T-helper 2 cell treated with Interferon-gamma antibody and Interleukin-4, amounts not matched to agents 5 μg/mL and 100 μg/mL, for 36 hours (primary cell): ENCODE measurements around the gene DNAH2.
A peak's percentile ranks its signal among the peaks of the same experiment; 100 is the strongest.

Source experiments
- DNase-seq: peaks from one replicate; pipeline ENCODE4 v3.0.0; 2021; ENCODE audit warnings: low spot score
- H3K27ac Mint-ChIP-seq: one replicate; pipeline ENCODE4 v1.8.0; 2021; ENCODE audit warnings: mild to moderate bottlenecking, mixed read lengths
- H3K27me3 Mint-ChIP-seq: one replicate; pipeline ENCODE4 v1.8.0; 2021; ENCODE audit warnings: low read depth, mixed read lengths
- H3K36me3 Mint-ChIP-seq: one replicate; pipeline ENCODE4 v1.8.0; 2021; ENCODE audit warnings: low read depth, mixed read lengths
- H3K4me1 Mint-ChIP-seq: one replicate; pipeline ENCODE4 v1.8.0; 2021; ENCODE audit warnings: low read depth, mixed read lengths
- H3K4me3 Mint-ChIP-seq: one replicate; pipeline ENCODE4 v1.8.0; 2022; ENCODE audit warnings: mild to moderate bottlenecking, moderate library complexity, mixed read lengths
- H3K9me3 Mint-ChIP-seq: one replicate; pipeline ENCODE4 v1.8.0; 2021; ENCODE audit warnings: mixed read lengths

Gene DNAH2

GRCh38 chr17:7707446-7707845 lies 10.1 kb upstream of the DNAH2 start:
- H3K27ac Mint-ChIP-seq: no peak overlapping the region
- H3K4me3 Mint-ChIP-seq: no peak overlapping the region
- H3K27me3 Mint-ChIP-seq: peaks cover 46% of the 10 kb centered on the region
- H3K4me1 Mint-ChIP-seq: peaks cover 24% of the 10 kb centered on the region
- H3K9me3 Mint-ChIP-seq: no peaks in the 10 kb centered on the region
- no peak for DNase-seq
- H3K36me3 Mint-ChIP-seq: peaks cover 8% of the 10 kb centered on the region

GRCh38 chr17:7707858-7708750 lies 9.4 kb upstream of the DNAH2 start:
- Mint-ChIP-seq H3K9me3 (no peaks in the 10 kb centered on the region), H3K27me3 (peaks cover 51% of the 10 kb centered on the region), H3K4me1 (peaks cover 25% of the 10 kb centered on the region)

GRCh38 chr17:7709031-7709430 lies 8.5 kb upstream of the DNAH2 start:
- H3K9me3 Mint-ChIP-seq: no peaks in the 10 kb centered on the region
- H3K27ac Mint-ChIP-seq: no peak overlapping the region
- H3K4me1 Mint-ChIP-seq: peaks cover 24% of the 10 kb centered on the region
- DNase-seq: no peak
- peaks cover 50% of the 10 kb centered on the region for H3K27me3 Mint-ChIP-seq
- no peak overlapping the region for H3K4me3 Mint-ChIP-seq
- H3K36me3 Mint-ChIP-seq: no peaks in the 10 kb centered on the region

More at GRCh38 chr17:7707858-7708750, 9.4 kb upstream of the DNAH2 start:
- no peak for DNase-seq
- peaks cover 5% of the 10 kb centered on the region for H3K36me3 Mint-ChIP-seq
- H3K27ac Mint-ChIP-seq: no peak overlapping the region
- no peak overlapping the region for H3K4me3 Mint-ChIP-seq

GRCh38 chr17:7710301-7710700 lies 7.2 kb upstream of the DNAH2 start:
- H3K36me3 Mint-ChIP-seq: no peaks in the 10 kb centered on the region
- H3K9me3 Mint-ChIP-seq: no peaks in the 10 kb centered on the region
- peaks cover 51% of the 10 kb centered on the region for H3K27me3 Mint-ChIP-seq
- H3K4me1 Mint-ChIP-seq: peaks cover 19% of the 10 kb centered on the region
- DNase-seq: no peak
- H3K27ac Mint-ChIP-seq: no peak overlapping the region
- H3K4me3 Mint-ChIP-seq: no peak overlapping the region

- Mint-ChIP-seq H3K4me3 (no peak overlapping the region), H3K4me1 (peaks cover 19% of the 10 kb centered on the region), H3K27me3 (peaks cover 52% of the 10 kb centered on the region), H3K36me3 (no peaks in the 10 kb centered on the region), H3K27ac (no peak overlapping the region), H3K9me3 (no peaks in the 10 kb centered on the region)
- DNase-seq: no peak
These were observed 6.3 kb upstream of the DNAH2 start for GRCh38 chr17:7711051-7711755.

- Mint-ChIP-seq H3K27ac (no peak overlapping the region), H3K4me1 (peaks cover 21% of the 10 kb centered on the region), H3K4me3 (no peak overlapping the region), H3K9me3 (no peaks in the 10 kb centered on the region), H3K36me3 (no peaks in the 10 kb centered on the region), H3K27me3 (peaks cover 51% of the 10 kb centered on the region)
- DNase-seq: no peak
These were observed 5.3 kb upstream of the DNAH2 start for GRCh38 chr17:7712111-7712771.

GRCh38 chr17:7713782-7714181 lies 3.8 kb upstream of the DNAH2 start:
- Mint-ChIP-seq H3K9me3 (no peaks in the 10 kb centered on the region), H3K27me3 (peaks cover 60% of the 10 kb centered on the region), H3K27ac (no peak overlapping the region), H3K36me3 (no peaks in the 10 kb centered on the region), H3K4me1 (peaks cover 35% of the 10 kb centered on the region), H3K4me3 (no peak overlapping the region)
- DNase-seq: no peak

GRCh38 chr17:7714721-7715594 lies 2.6 kb upstream of the DNAH2 start:
- DNase-seq: no peak
- Mint-ChIP-seq H3K27ac (no peak overlapping the region), H3K9me3 (no peaks in the 10 kb centered on the region), H3K4me1 (peaks cover 37% of the 10 kb centered on the region), H3K27me3 (peaks cover 72% of the 10 kb centered on the region), H3K36me3 (no peaks in the 10 kb centered on the region), H3K4me3 (no peak overlapping the region)

- Mint-ChIP-seq H3K27ac (peak overlapping the region; percentile 43), H3K36me3 (no peaks in the 10 kb centered on the region)
- DNase-seq: no peak
These were observed 1.3 kb upstream of the DNAH2 start for GRCh38 chr17:7715936-7716886.

GRCh38 chr17:7717756-7718350 lies 309 bp downstream of the DNAH2 start:
- Mint-ChIP-seq H3K4me1 (peaks cover 22% of the 10 kb centered on the region), H3K9me3 (no peaks in the 10 kb centered on the region), H3K27me3 (peaks cover 79% of the 10 kb centered on the region), H3K27ac (no peak overlapping the region), H3K4me3 (peak overlapping the region; percentile 83), H3K36me3 (no peaks in the 10 kb centered on the region)
- peak; percentile 19 for DNase-seq

More at GRCh38 chr17:7715936-7716886, 1.3 kb upstream of the DNAH2 start:
- H3K4me1 Mint-ChIP-seq: peaks cover 29% of the 10 kb centered on the region
- H3K4me3 Mint-ChIP-seq: peak overlapping the region; percentile 83
- peaks cover 80% of the 10 kb centered on the region for H3K27me3 Mint-ChIP-seq
- H3K9me3 Mint-ChIP-seq: no peaks in the 10 kb centered on the region

GRCh38 chr17:7719661-7720060 lies 2.1 kb downstream of the DNAH2 start:
- H3K4me1 Mint-ChIP-seq: peaks cover 19% of the 10 kb centered on the region
- H3K27ac Mint-ChIP-seq: no peak overlapping the region
- H3K27me3 Mint-ChIP-seq: peaks cover 75% of the 10 kb centered on the region
- H3K4me3 Mint-ChIP-seq: no peak overlapping the region
- H3K9me3 Mint-ChIP-seq: no peaks in the 10 kb centered on the region
- DNase-seq: no peak
- H3K36me3 Mint-ChIP-seq: no peaks in the 10 kb centered on the region

GRCh38 chr17:7720125-7720524 lies 2.6 kb downstream of the DNAH2 start:
- no peaks in the 10 kb centered on the region for H3K9me3 Mint-ChIP-seq
- no peaks in the 10 kb centered on the region for H3K36me3 Mint-ChIP-seq
- DNase-seq: no peak
- H3K4me3 Mint-ChIP-seq: no peak overlapping the region
- peaks cover 72% of the 10 kb centered on the region for H3K27me3 Mint-ChIP-seq
- peaks cover 19% of the 10 kb centered on the region for H3K4me1 Mint-ChIP-seq
- no peak overlapping the region for H3K27ac Mint-ChIP-seq
